Retina (tissue), 1 donor: ENCODE measurements around the gene KLK1.
A peak's percentile ranks its signal among the peaks of the same experiment; 100 is the strongest.
"Not testable (repeated sequence)": the region's sequence is repeated elsewhere in the genome, so short reads cannot be mapped to it uniquely, and the experiment has no call there.

Source experiments
- DNase-seq: peaks from one replicate; pipeline ENCODE4 v3.0.0-alpha.2; 2016

KLK1 gene

GRCh38 chr19:50812474-50812873 lies 11.1 kb downstream of the KLK1 start:
- no peak for DNase-seq

GRCh38 chr19:50811622-50812238 lies 11.9 kb downstream of the KLK1 start:
- DNase-seq = not testable (repeated sequence)

- DNase-seq = no peak
Measured at GRCh38 chr19:50808856-50809255, 14.7 kb downstream of the KLK1 start.

GRCh38 chr19:50804420-50805272 lies 18.9 kb downstream of the KLK1 start:
- DNase-seq = peak; percentile 100

GRCh38 chr19:50803633-50804419 lies 19.8 kb downstream of the KLK1 start:
- no peak for DNase-seq

- no peak for DNase-seq
Measured at GRCh38 chr19:50801107-50801506, 22.5 kb downstream of the KLK1 start.

- DNase-seq = no peak
Measured at GRCh38 chr19:50799547-50799851, 24.1 kb downstream of the KLK1 start.

- DNase-seq = no peak
Measured at GRCh38 chr19:50798659-50799546, 24.7 kb downstream of the KLK1 start.

GRCh38 chr19:50797781-50798658 lies 25.6 kb downstream of the KLK1 start:
- no peak for DNase-seq

- DNase-seq = no peak
Measured at GRCh38 chr19:50797429-50797780, 26.2 kb downstream of the KLK1 start.

- no peak for DNase-seq
Measured at GRCh38 chr19:50796634-50797428, 26.8 kb downstream of the KLK1 start.

- no peak for DNase-seq
Measured at GRCh38 chr19:50796128-50796633, 27.4 kb downstream of the KLK1 start.

- DNase-seq = no peak
Measured at GRCh38 chr19:50795664-50796073, 27.9 kb downstream of the KLK1 start.

GRCh38 chr19:50794876-50795663 lies 28.5 kb downstream of the KLK1 start:
- no peak for DNase-seq

- DNase-seq = peak; percentile 14
Measured at GRCh38 chr19:50794074-50794875, 29.3 kb downstream of the KLK1 start.

GRCh38 chr19:50793558-50794065 lies 30.0 kb downstream of the KLK1 start:
- DNase-seq = no peak

GRCh38 chr19:50792272-50793250 lies 31.0 kb downstream of the KLK1 start:
- DNase-seq = no peak
